Stimulated activated CD8-positive, alpha-beta memory T cell treated with anti-CD3 and anti-CD28 coated beads, Interleukin-7, amount 100 ng/mL, for 48 hours (primary cell): ENCODE data around the gene FOXP1.

Experiments used
- DNase-seq, 2 donors: peaks; one replicate each; pipeline ENCODE4 v3.0.0-alpha.2; 2020; ENCODE audit warnings: low read depth in 1 of 2; ENCODE audit errors: extremely low read depth in 1 of 2

FOXP1 gene

DNA sequence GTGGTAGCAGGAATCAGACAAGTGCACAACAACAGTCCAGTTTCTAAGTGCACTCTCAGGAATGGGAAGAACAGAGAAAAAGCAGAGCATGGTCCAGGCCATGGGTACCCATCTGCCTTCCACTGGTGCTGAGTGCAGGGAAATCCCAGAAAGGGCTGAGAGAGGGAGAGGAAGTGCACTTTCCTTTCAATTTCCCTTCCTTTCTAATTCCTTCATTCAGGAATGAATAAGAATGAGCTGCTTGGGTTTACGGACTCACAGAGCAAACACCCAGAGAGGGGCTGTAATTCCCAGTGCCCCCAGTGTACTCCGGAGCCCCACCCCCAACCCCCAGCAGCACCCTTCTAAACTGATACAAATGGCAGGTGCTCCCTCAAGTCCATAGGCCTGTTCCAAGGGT is 300.6 kb downstream of the FOXP1 start:
- DNase-seq = no peak

DNA sequence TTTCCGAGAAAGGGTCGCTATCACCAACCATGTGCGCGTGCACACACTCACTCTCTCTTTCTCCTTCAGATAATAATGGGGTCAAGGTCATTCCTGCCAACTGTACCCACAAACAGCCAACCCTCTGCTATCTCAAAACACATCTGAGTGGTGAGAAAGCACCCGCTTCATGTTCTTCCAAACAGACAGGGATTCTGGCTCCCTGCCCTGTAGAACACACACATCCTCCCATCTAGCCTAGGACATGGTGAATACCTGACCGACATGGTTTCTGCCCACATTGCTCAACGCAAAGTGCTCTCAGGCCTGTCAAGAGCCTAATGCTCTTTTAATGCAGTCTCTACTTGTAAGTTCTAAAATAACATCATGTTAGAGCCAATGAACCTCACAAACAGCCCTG is 302.2 kb downstream of the FOXP1 start:
- no peak for DNase-seq

DNA sequence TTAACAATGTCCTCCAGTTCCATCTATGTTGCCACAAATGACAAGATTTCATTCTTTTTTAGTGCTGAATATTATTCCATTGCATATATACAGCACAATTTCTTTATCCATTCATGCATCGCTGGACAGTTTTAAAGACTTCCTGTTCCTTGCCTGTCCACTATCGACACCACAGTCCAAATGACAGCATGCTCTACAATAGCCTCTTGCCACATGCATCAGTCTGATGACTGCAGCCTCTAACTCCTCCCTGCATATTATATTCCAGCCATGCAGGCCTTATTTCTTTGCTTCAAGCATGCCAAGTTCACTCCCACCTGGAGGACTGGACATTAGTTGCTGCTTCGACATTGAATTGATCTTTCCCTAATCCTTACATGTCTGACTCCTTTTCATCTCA is 306.2 kb downstream of the FOXP1 start:
- no peak for DNase-seq

DNA sequence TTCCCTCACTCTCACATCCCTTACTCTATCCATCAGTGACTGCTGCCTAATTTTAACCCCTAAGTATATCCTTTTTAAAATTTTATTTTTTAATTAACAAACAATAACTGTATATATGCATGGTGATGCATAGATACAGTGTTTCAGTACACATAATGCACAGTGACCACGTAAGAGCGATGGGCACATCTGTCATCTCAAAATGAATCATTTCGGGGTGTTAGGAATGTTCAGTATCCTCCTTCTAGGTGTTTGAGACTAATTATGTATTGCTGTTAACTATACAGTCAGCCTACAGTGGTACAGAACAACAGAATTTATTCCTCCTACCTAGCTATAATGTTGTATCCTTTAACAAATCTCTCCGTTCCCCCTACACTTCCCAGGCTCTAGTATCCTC is 307.0 kb downstream of the FOXP1 start:
- DNase-seq = no peak

GRCh38 chr3:71273453-71273852 is 310.1 kb downstream of the FOXP1 start:
- DNase-seq = no peak

GRCh38 chr3:71271596-71271995 is 311.9 kb downstream of the FOXP1 start:
- no peak for DNase-seq

DNA sequence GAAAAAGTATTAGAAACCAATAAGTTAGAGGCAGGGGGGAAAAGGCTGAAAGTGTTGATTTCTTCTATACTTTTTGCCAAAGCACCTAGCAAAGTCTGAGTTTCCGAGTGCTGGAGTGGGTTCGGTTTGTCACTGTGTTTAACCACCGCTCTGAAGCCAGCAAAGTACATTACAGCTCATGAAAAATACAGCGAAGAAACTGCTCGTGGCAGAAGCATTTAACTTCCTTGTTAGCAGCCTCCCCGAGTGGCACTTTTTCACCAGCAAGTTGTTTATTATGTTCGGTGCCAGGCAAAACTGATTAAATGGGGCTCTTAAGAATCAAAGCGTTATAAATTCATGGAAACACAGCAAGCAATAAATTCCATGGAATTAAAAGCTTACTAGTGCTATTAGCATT is 313.6 kb downstream of the FOXP1 start:
- no peak for DNase-seq

GRCh38 chr3:71268462-71268999 is 315.0 kb downstream of the FOXP1 start:
- no peak for DNase-seq

DNA sequence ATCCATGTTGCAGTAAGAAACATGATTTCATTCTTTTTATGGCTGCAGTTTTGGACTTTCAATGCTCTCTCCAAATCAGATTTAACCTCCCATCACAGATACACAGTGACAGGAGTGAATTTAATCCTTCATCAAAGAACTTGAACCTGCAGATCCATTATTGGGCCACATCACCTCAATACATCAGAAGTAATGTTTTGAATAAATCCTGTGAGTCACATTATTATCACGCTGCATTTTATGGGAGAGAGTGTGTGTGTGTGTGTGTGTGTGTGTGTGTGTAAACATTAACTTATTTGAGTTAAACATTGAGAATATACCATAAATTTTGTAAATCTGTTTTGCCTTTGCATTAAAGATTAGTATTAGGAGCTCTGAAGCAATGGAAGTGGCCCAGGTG is 316.7 kb downstream of the FOXP1 start:
- no peak for DNase-seq

DNA sequence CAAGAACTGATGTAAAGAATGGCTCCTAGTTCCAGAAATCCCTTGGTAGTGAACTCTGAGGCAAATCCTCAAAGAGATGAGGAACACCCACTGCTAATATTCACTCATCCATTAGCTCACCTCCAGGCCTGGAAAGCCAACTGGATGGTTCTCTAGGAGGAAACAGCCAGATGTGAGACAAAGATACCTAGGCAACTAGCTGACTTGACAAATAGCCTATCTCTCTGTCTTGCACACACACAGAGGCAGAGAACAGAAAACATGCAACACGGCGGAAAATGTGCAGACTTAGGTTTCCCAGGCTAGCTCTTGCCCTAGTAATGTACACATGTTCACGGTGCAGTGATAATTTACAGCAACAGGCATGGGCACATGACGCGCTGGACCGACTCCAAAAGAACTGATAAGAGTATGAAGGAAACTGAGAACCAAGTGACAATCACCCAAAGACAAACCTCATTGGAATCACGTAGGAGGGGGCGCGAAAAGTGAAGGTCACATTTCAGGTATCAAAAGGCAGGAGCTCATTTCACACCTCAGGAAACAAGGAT is 318.1 kb downstream of the FOXP1 start:
- DNase-seq = no peak

- no peak for DNase-seq
Observed at GRCh38 chr3:71264840-71265239, 318.7 kb downstream of the FOXP1 start.

- no peak for DNase-seq
Observed at GRCh38 chr3:71262364-71263265, 320.9 kb downstream of the FOXP1 start.

DNA sequence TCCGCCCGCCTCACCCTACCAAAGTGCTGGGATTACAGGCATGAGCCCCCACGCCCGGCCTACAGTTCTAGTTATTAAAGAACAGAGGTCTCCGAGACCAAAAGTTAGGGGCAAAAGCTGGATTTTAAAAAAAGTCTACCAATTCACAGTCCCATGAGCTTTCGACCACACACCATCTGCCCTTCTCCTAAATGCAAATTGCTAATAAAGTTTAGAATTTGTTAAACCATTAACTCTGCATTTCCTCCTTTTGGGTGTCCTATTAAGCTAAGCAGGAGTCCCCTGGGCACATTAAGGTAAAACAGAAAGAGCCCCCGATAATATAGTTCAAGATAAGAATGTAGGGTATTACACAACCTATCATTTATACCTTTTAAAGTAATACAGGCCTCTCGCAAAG is 322.7 kb downstream of the FOXP1 start:
- no peak for DNase-seq

DNA sequence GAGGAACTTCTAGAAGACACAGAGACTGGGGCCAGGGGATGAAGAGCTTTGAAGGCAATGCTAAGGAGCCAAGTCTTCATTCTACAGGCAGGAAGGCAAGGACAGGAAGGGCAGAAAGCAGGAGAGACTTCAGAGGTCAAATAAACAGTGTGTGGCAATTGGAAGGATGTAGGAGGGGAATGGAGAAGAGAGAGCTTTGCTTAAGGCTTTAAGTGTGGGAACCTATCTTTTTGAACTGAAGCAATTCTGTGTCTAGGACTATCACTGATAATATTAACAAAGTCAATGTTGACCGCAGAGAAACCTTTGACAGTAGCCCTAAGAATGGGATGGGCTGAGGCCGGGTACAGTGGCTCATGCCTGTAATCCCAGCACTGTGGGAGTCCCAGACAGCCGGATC is 325.0 kb downstream of the FOXP1 start:
- no peak for DNase-seq

DNA sequence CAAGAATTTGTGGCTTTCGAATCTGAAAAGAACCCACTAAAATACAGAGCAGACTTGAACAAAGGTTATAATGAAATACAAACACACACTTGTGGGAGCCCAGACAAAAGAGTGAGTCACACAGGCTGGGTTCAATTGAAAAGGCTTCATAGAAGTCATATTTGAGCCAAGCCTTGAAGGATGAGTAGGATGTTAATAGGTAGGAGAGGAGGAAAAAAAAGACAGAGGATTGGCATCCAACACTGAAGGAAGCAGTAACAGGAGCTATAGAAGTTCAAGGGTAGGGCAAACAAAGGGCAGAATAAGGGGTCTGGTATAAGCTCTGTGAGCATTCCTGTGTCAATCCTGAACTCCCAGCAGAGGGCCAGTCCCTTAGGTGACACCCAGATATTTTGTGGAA is 325.4 kb downstream of the FOXP1 start:
- DNase-seq = no peak

- no peak for DNase-seq
Observed at GRCh38 chr3:71255498-71255897, 328.0 kb downstream of the FOXP1 start.

- no peak for DNase-seq
Observed at GRCh38 chr3:71254281-71255057, 329.1 kb downstream of the FOXP1 start.

GRCh38 chr3:71253169-71253568 is 330.4 kb downstream of the FOXP1 start:
- DNase-seq = no peak

DNA sequence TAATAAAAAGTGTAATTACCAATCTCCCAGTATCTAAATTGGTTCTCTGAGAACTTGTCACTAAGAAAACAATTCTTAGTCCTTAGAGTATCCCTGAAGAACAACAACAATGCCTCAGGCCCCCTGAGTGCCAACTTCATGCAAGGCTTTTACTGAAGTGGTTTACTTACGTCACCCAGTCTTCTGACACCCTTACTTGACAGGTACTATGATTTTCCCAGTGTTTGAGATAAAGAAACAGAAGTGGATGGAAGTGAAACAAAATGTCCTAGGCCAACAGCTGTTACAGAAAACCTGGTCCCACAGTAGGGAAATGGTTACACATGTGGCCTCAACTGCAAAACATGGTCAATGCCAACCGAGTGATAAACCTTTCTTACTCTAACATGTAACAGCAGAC is 331.1 kb downstream of the FOXP1 start:
- no peak for DNase-seq

DNA sequence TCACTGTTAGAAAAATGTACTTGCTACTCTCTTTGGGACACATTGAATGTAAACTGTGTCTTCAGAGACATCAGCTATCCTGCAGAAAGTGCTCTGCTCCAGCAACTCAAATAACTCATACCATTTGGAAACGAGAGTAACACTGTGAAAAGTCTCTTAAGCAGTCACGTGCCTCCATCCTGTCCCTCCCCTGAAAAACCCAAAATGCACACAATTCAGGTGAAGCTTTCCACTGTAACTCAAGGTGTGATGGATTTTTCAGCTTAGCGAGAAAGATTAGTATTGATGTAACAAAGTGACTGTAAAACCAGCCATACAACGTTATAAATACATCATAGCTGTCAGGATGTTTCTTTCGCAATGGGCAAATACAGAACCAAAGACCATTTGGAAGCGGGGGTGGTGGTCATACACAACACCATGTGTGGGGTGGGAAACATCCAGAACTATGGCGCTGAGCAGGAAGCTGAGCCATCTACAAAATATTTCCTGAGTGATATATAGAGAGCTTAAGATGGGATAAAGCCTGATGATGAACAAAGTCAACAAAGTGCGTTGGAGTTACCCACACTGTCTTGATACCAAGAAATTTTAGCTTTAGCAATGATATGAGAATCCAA is 332.3 kb downstream of the FOXP1 start:
- no peak for DNase-seq

- no peak for DNase-seq
Observed at GRCh38 chr3:71250026-71250425, 333.5 kb downstream of the FOXP1 start.
